ENCODE measurements around the gene PRKG1.
"Not testable (repeated sequence)": the region's sequence is repeated elsewhere in the genome, so short reads cannot be mapped to it uniquely, and the experiment has no call there.

The PRKG1 gene

GRCh38 chr10:52215745-52216361 is 1141.6 kb downstream of the PRKG1 start:
- peak; percentile 50 for DNase-seq (ENCODE audit: low spot score)

GRCh38 chr10:52216852-52217251 is 1142.6 kb downstream of the PRKG1 start:
- DNase-seq (ENCODE audit: low spot score), result peak; percentile 21

GRCh38 chr10:52217531-52217930 is 1143.2 kb downstream of the PRKG1 start:
- DNase-seq (ENCODE audit: low spot score), result no peak

GRCh38 chr10:52220947-52221346 is 1146.7 kb downstream of the PRKG1 start:
- DNase-seq (ENCODE audit: low spot score), result no peak

- no peak for DNase-seq (ENCODE audit: low spot score)
These were observed 1147.6 kb downstream of the PRKG1 start for GRCh38 chr10:52221923-52222322.

- DNase-seq (ENCODE audit: low spot score), result no peak
These were observed 1152.0 kb downstream of the PRKG1 start for GRCh38 chr10:52226197-52226847.

GRCh38 chr10:52228556-52228955 is 1154.3 kb downstream of the PRKG1 start:
- no peak for DNase-seq (ENCODE audit: low spot score)

GRCh38 chr10:52229291-52229931 is 1155.1 kb downstream of the PRKG1 start:
- no peak for DNase-seq (ENCODE audit: low spot score)

- DNase-seq (ENCODE audit: low spot score), result no peak
These were observed 1158.5 kb downstream of the PRKG1 start for GRCh38 chr10:52232561-52233350.

GRCh38 chr10:52233351-52233991 is 1159.2 kb downstream of the PRKG1 start:
- not testable (repeated sequence) for DNase-seq (ENCODE audit: low spot score)

- DNase-seq (ENCODE audit: low spot score), result no peak
These were observed 1165.5 kb downstream of the PRKG1 start for GRCh38 chr10:52239771-52240170.

- DNase-seq (ENCODE audit: low spot score), result no peak
These were observed 1171.3 kb downstream of the PRKG1 start for GRCh38 chr10:52245547-52245946.

GRCh38 chr10:52247929-52248328 is 1173.6 kb downstream of the PRKG1 start:
- DNase-seq (ENCODE audit: low spot score), result not testable (repeated sequence)

GRCh38 chr10:52248697-52249306 is 1174.5 kb downstream of the PRKG1 start:
- DNase-seq (ENCODE audit: low spot score), result no peak

GRCh38 chr10:52249850-52250395 is 1175.6 kb downstream of the PRKG1 start:
- no peak for DNase-seq (ENCODE audit: low spot score)

- DNase-seq (ENCODE audit: low spot score), result no peak
These were observed 1176.2 kb downstream of the PRKG1 start for GRCh38 chr10:52250510-52250909.

- DNase-seq (ENCODE audit: low spot score), result no peak
These were observed 1178.0 kb downstream of the PRKG1 start for GRCh38 chr10:52252307-52252706.

- DNase-seq (ENCODE audit: low spot score), result no peak
These were observed 1182.8 kb downstream of the PRKG1 start for GRCh38 chr10:52256832-52257691.

- no peak for DNase-seq (ENCODE audit: low spot score)
These were observed 1183.4 kb downstream of the PRKG1 start for GRCh38 chr10:52257692-52258075.

- DNase-seq (ENCODE audit: low spot score), result peak; percentile 31
These were observed 1184.6 kb downstream of the PRKG1 start for GRCh38 chr10:52258799-52259425.

All from putamen (tissue), 1 donor.